GM19193 (cell line): ENCODE measurements around the gene AGAP2.

Source experiments
- POLR2A ChIP-seq: IDR thresholded peaks from 4 replicates; pipeline ENCODE4 v1.6.1; 2011; ENCODE audit not compliant: insufficient read depth, insufficient read length; ENCODE audit errors: extremely low read depth

AGAP2 gene

GRCh38 chr12:57687862-57688261 lies 50.7 kb downstream of the AGAP2 start:
- no peak for TF ChIP-seq POLR2A

DNA sequence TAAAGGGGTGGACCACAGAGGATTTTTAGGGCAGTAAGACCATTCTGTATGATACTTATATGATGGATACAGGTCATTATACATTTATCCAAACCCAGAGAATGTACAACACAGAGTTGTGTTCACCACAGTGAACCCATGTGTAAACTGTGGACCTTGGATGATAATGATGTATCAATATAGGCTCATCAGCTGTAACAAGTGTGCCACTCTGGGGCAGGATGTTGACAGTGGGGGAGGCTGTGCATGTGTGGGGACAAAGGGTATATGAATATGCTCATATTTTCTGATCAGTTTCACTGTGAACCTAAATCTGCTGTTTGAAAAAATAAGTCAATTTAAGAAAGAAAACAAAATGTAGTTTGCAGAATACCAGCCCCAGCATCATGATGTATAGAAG lies 58.8 kb downstream of the AGAP2 start:
- no peak for TF ChIP-seq POLR2A

- no peak for TF ChIP-seq POLR2A
Measured at GRCh38 chr12:57674691-57675090, 63.9 kb downstream of the AGAP2 start.
